SK-N-MC (cell line): Measurements from ENCODE around the gene NQO2.
"Not testable (repeated sequence)": the region's sequence is repeated elsewhere in the genome, so short reads cannot be mapped to it uniquely, and the experiment has no call there.

Experiments
- DNase-seq: peaks from one replicate; pipeline ENCODE4 v3.0.0-alpha.2; 2011; ENCODE audit warnings: low read depth, low spot score
- H3K27ac ChIP-seq: fragments of 200-600 bp; sonication (generic); 2 replicates; pipeline ENCODE4 v1.5.1; 2016; ENCODE audit warnings: mixed run types
- H3K36me3 ChIP-seq: fragments of 200-600 bp; sonication (generic); 2 replicates; pipeline ENCODE4 v1.6.1; 2017; ENCODE audit warnings: antibody characterized with exemption, low read length, mixed read lengths; ENCODE audit not compliant: insufficient read depth
- H3K4me3 ChIP-seq: fragments of 200-600 bp; sonication (generic); 2 replicates; pipeline ENCODE4 v1.5.1; 2016
- H3K9ac ChIP-seq: fragments of 200-600 bp; sonication (generic); 2 replicates; pipeline ENCODE4 v1.8.0; 2017; ENCODE audit warnings: mixed run types, mixed read lengths; ENCODE audit not compliant: insufficient read length
- H3K9me3 ChIP-seq: fragments of 200-600 bp; sonication (generic); 2 replicates; pipeline ENCODE4 v1.6.1; 2017; ENCODE audit warnings: low read depth, mild to moderate bottlenecking, antibody characterized with exemption, low read length, moderate library complexity, mixed read lengths
- EZH2 ChIP-seq: fragments of 200-600 bp; sonication (generic); IDR thresholded peaks from one replicate; pipeline ENCODE4 v1.6.1; 2017; ENCODE audit warnings: antibody characterized with exemption
- FOXP2 ChIP-seq: optimal IDR thresholded peaks from 2 replicates; pipeline ENCODE3; 2011; ENCODE audit warnings: mild to moderate bottlenecking, moderate library complexity; ENCODE audit not compliant: insufficient read depth; ENCODE audit errors: extremely low read length, control extremely low read depth
- POLR2AphosphoS5 ChIP-seq: IDR thresholded peaks from 2 replicates; pipeline ENCODE4 v1.6.1; 2012; ENCODE audit warnings: mild to moderate bottlenecking, low read depth, low read length, borderline replicate concordance

Gene NQO2

GRCh38 chr6:3005077-3005476 is 5.4 kb downstream of the NQO2 start:
- no peak for TF ChIP-seq FOXP2
- TF ChIP-seq EZH2: no peak
- no peak for TF ChIP-seq POLR2AphosphoS5
- H3K27ac ChIP-seq: no peak overlapping the region

GRCh38 chr6:3005874-3006273 is 6.2 kb downstream of the NQO2 start:
- no peak overlapping the region for H3K27ac ChIP-seq
- H3K36me3 ChIP-seq: peaks cover 24% of the 10 kb centered on the region

More at GRCh38 chr6:3005077-3005476, 5.4 kb downstream of the NQO2 start:
- no peak overlapping the region for H3K4me3 ChIP-seq
- H3K36me3 ChIP-seq: peaks cover 16% of the 10 kb centered on the region
- H3K9ac ChIP-seq: no peak overlapping the region
- DNase-seq: no peak
- H3K9me3 ChIP-seq: no peaks in the 10 kb centered on the region

GRCh38 chr6:3006476-3006875 is 6.8 kb downstream of the NQO2 start:
- H3K27ac ChIP-seq: no peak overlapping the region
- DNase-seq: no peak
- no peak for TF ChIP-seq FOXP2
- TF ChIP-seq POLR2AphosphoS5: no peak
- H3K36me3 ChIP-seq: peaks cover 30% of the 10 kb centered on the region
- H3K9ac ChIP-seq: no peak overlapping the region
- peaks cover 4% of the 10 kb centered on the region for H3K9me3 ChIP-seq
- H3K4me3 ChIP-seq: no peak overlapping the region

More at GRCh38 chr6:3005874-3006273, 6.2 kb downstream of the NQO2 start:
- Histone ChIP-seq H3K9ac (no peak overlapping the region), H3K9me3 (no peaks in the 10 kb centered on the region), H3K4me3 (no peak overlapping the region)
- TF ChIP-seq FOXP2: no peak
- no peak for TF ChIP-seq POLR2AphosphoS5
- no peak for TF ChIP-seq EZH2
- DNase-seq: no peak

GRCh38 chr6:3007571-3007970 is 7.9 kb downstream of the NQO2 start:
- no peak overlapping the region for H3K9ac ChIP-seq
- DNase-seq: no peak
- H3K36me3 ChIP-seq: peaks cover 41% of the 10 kb centered on the region
- H3K9me3 ChIP-seq: peaks cover 9% of the 10 kb centered on the region
- no peak overlapping the region for H3K27ac ChIP-seq
- no peak overlapping the region for H3K4me3 ChIP-seq
- TF ChIP-seq FOXP2 (no peak), EZH2 (no peak), POLR2AphosphoS5 (no peak)

GRCh38 chr6:3008712-3009265 is 9.1 kb downstream of the NQO2 start:
- not testable (repeated sequence) for H3K27ac ChIP-seq, H3K4me3 ChIP-seq, DNase-seq, H3K9ac ChIP-seq, H3K9me3 ChIP-seq
- peaks cover 43% of the 10 kb centered on the region for H3K36me3 ChIP-seq

GRCh38 chr6:3009930-3010329 is 10.2 kb downstream of the NQO2 start:
- H3K9me3 ChIP-seq: peaks cover 9% of the 10 kb centered on the region
- H3K9ac ChIP-seq: no peak overlapping the region
- no peak overlapping the region for H3K4me3 ChIP-seq
- no peak for TF ChIP-seq FOXP2
- TF ChIP-seq EZH2: no peak
- TF ChIP-seq POLR2AphosphoS5: no peak
- H3K27ac ChIP-seq: no peak overlapping the region
- DNase-seq: no peak
- H3K36me3 ChIP-seq: peaks cover 43% of the 10 kb centered on the region

- Histone ChIP-seq H3K27ac (no peak overlapping the region), H3K9ac (no peak overlapping the region), H3K9me3 (peaks cover 9% of the 10 kb centered on the region), H3K4me3 (no peak overlapping the region), H3K36me3 (peaks cover 43% of the 10 kb centered on the region)
- TF ChIP-seq POLR2AphosphoS5 (no peak), FOXP2 (no peak), EZH2 (no peak)
- DNase-seq: no peak
These were observed 11.5 kb downstream of the NQO2 start for GRCh38 chr6:3011158-3011557.

- no peak for DNase-seq
- TF ChIP-seq FOXP2 (no peak), POLR2AphosphoS5 (no peak)
- H3K9me3 ChIP-seq: peaks cover 9% of the 10 kb centered on the region
- no peak overlapping the region for H3K4me3 ChIP-seq
- no peak overlapping the region for H3K9ac ChIP-seq
- H3K27ac ChIP-seq: no peak overlapping the region
- H3K36me3 ChIP-seq: peaks cover 43% of the 10 kb centered on the region
These were observed 11.9 kb downstream of the NQO2 start for GRCh38 chr6:3011592-3011991.

- Histone ChIP-seq H3K9ac (no peak overlapping the region), H3K27ac (no peak overlapping the region), H3K4me3 (no peak overlapping the region), H3K9me3 (peaks cover 9% of the 10 kb centered on the region), H3K36me3 (peaks cover 32% of the 10 kb centered on the region)
- DNase-seq: no peak
- TF ChIP-seq EZH2 (no peak), FOXP2 (no peak), POLR2AphosphoS5 (no peak)
These were observed 13.8 kb downstream of the NQO2 start for GRCh38 chr6:3013486-3013885.
